Mesodermal cell (in vitro differentiated cells): Measurements from ENCODE around the gene MX2. TPM values are rescaled to one million over a fixed set of nuclear protein-coding genes. Genes with fewer than 3 reads are reported as not detected.
"Not testable (repeated sequence)": the region's sequence is repeated elsewhere in the genome, so short reads cannot be mapped to it uniquely, and the experiment has no call there.

Source experiments
- H3K27ac ChIP-seq: 2 replicates; pipeline ENCODE4 v1.7.0; 2013; ENCODE audit warnings: mild to moderate bottlenecking, low read depth, low read length, moderate library complexity; ENCODE audit not compliant: severe bottlenecking
- H3K36me3 ChIP-seq: 2 replicates; pipeline ENCODE4 v1.7.1; 2013; ENCODE audit warnings: mild to moderate bottlenecking, low read length, moderate library complexity; ENCODE audit not compliant: control insufficient read depth, insufficient read depth
- H3K4me1 ChIP-seq: one replicate; pipeline ENCODE4 v1.7.1; 2013; ENCODE audit warnings: mild to moderate bottlenecking, low read length; ENCODE audit not compliant: insufficient read depth, control insufficient read depth, poor library complexity, severe bottlenecking
- H3K4me3 ChIP-seq: 2 replicates; pipeline ENCODE4 v1.7.0; 2013; ENCODE audit warnings: low read length, control low read depth, mild to moderate bottlenecking; ENCODE audit not compliant: insufficient read depth, poor library complexity, severe bottlenecking; ENCODE audit errors: extremely low read depth
- H3K9me3 ChIP-seq: 2 replicates; pipeline ENCODE4 v1.7.1; 2013; ENCODE audit warnings: mild to moderate bottlenecking, low read length, moderate library complexity; ENCODE audit not compliant: control insufficient read depth
- WGBS, 2 experiments: methylation state at CpG; one replicate each; pipeline ENCODE4 v1.1.5; 2013; ENCODE audit warnings: missing lambda C conversion rate in 2 of 2; ENCODE audit not compliant: insufficient coverage in 2 of 2; 5-methylcytosine and 5-hydroxymethylcytosine counted together
- polyA plus RNA-seq, 2 experiments: library from polyadenylated mRNA; stranded (reverse); fragments of 50-300 nt; gene quantifications; one replicate each; pipeline ENCODE4 v1.2.3, GENCODE V29; 2013

MX2 gene, protein sequence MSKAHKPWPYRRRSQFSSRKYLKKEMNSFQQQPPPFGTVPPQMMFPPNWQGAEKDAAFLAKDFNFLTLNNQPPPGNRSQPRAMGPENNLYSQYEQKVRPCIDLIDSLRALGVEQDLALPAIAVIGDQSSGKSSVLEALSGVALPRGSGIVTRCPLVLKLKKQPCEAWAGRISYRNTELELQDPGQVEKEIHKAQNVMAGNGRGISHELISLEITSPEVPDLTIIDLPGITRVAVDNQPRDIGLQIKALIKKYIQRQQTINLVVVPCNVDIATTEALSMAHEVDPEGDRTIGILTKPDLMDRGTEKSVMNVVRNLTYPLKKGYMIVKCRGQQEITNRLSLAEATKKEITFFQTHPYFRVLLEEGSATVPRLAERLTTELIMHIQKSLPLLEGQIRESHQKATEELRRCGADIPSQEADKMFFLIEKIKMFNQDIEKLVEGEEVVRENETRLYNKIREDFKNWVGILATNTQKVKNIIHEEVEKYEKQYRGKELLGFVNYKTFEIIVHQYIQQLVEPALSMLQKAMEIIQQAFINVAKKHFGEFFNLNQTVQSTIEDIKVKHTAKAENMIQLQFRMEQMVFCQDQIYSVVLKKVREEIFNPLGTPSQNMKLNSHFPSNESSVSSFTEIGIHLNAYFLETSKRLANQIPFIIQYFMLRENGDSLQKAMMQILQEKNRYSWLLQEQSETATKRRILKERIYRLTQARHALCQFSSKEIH
- polyA plus RNA-seq (2013, experiment 1 of 2): not detected
- polyA plus RNA-seq (2013, experiment 2 of 2): not detected

DNA sequence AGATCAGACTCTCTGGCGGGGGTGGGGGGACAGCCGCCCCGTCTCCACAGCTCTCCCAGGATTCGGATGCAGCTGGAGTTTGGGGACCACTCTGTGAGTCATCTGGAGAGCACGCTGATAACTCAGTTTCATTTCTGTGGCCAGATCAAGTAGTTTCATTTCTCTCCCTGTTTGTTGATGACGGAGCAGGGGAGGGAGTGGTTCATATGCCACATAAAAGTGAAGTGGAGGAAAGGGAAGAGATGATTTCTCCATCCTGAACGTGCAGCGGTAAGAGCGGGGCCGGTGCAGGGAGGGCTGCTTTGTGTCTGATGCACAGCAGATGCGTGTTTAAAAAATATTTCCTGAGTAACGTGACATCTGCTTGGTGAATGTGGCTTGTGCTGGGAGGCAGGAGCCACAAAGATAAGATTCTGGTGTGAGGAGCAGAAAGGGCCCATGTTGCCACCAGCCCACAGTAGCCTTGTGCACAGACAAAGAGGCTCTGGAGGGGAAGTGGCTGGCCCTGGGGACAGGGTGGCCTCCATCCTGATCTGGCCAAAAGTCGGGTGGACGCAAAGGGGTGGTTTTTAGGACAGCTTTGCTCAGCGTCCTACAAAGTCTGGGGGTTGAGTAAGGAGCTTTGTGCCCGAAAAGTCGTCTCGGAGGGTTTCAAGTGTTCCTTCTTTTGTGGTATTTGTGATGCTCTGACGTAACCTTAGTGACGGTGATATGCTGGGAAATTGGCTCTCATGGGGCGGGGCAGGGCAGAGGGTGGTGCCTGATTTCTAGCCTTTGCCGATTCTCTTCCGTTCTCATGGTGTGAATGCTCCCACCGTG is at the start of gene MX2:
TSS of gene MX2 (plus strand) at position 242 of the 819 bp plus-strand sequence. CDS start 14,880 bp downstream, outside the sequence.
- Histone ChIP-seq H3K9me3 (no peaks in the 10 kb centered on the region), H3K36me3 (no peaks in the 10 kb centered on the region), H3K27ac (no peak within 1 kb of the TSS), H3K4me3 (no peak within 1 kb of the TSS), H3K4me1 (no peaks in the 10 kb centered on the region)
- 91 to 93% methylated on average over 21 to 24 of the region's 24 CpGs for WGBS, 2 experiments

DNA sequence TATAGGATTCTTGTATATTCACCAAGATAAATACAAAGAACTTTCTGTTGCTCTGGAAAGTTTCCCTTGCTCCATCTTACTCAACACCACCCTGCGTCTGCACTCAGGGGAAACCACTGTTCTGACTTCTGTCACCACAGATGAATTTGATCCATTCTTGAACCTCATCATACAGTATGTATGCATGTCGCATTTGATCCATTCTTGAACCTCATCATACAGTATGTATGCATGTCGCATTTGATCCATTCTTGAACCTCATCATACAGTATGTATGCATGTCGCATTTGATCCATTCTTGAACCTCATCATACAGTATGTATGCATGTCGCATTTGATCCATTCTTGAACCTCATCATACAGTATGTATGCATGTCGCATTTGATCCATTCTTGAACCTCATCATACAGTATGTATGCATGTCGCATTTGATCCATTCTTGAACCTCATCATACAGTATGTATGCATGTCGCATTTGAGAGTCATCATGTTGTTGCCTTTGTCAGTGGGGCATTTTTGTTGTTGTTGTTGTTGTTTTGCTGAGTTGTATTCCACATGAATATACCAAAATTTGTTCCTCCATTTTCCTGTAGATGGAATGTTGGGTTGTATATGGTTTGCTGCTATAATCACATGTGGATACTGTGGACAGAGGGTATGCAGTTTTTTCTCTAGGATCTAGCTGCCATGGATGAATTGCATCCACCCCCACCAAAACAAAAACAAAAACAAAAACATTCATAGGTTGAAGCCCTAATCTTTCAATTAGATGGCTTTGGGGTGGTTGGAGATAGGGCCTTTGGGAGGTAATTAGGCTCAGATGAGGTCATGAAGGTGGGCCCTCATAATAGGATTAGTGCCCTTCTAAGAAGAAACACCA is 48.3 kb upstream of the MX2 start:
- not testable (repeated sequence) for H3K27ac ChIP-seq, H3K9me3 ChIP-seq, H3K4me1 ChIP-seq, H3K36me3 ChIP-seq, H3K4me3 ChIP-seq
- no CpG with 5 or more reads among the region's 8 CpGs for WGBS, 2 experiments

DNA sequence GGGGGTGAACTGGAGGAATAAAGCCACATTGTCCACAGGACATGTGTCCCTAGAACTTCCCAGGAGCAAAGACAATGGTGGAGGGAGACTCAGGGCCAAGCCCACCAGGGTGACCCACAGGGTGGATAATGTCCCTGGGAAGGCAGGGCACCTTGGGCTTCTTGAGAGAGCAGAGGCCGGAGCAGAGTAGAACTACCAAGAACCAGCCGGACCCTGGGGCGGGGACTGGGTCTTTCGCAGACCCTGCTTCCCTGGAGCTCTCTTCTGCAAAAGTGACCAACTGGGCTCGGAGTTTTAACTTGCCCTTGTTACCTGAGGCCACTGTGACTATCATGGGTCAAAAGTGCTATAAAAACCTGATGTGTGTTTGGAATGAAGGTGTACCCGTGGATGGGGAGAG is 46.1 kb upstream of the MX2 start:
- Histone ChIP-seq H3K27ac (no peak overlapping the region), H3K4me1 (peaks cover 5% of the 10 kb centered on the region)
- 91 to 97% methylated on average over 5 to 6 of the region's 6 CpGs for WGBS, 2 experiments

DNA sequence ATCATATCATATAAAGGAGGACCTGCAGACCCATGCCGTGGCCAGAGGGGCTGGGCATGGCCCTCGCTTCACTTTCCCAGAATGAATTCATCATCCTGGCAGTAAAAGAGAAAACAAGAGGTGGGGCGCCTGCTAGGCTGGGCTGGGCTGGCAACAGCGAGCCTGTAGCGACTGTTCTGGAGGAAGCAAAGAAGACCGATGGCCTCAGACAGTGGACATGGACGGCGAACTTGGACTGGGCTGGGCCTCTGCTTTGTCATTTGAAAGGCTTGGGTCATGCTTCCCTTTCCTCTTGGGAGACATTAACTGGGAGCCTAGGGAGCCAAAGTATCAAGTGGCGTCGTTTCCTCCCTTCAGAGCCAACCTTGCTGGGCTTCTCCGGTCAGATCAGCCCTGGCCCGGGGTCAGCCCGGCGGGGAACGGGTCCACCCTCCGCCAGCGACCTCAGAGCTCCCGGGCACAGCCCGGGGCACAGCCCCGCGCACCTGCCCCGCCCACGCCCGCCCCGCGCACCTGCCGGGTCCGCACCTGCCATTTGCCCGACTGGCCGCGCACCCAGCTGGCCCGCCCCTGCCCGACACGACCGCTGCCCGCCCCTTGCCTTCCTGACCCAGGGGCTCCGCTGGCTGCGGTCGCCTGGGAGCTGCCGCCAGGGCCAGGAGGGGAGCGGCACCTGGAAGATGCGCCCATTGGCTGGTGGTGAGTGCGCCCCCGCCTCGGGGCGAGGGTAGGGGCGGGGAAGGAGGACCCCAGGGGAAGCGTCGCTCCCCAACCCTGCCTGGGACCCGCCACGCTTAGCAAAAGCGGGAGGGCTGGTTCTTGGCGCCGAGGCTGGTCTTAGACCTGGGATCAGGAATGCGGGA is 45.4 kb upstream of the MX2 start, which contains the start of gene FAM3B:
TSS of gene FAM3B (plus strand) at position 602 of the 863 bp plus-strand sequence. CDS start at position 681, 79 bp downstream.
- 10 to 11% methylated on average over 47 to 51 of the region's 55 CpGs for WGBS, 2 experiments
- H3K4me3 ChIP-seq: peak within 1 kb of the TSS; percentile 23

More for the DNA sequence above, 46.1 kb upstream of the MX2 start:
- no peak overlapping the region for H3K4me3 ChIP-seq
- H3K36me3 ChIP-seq: no peaks in the 10 kb centered on the region
- H3K9me3 ChIP-seq: no peaks in the 10 kb centered on the region

DNA sequence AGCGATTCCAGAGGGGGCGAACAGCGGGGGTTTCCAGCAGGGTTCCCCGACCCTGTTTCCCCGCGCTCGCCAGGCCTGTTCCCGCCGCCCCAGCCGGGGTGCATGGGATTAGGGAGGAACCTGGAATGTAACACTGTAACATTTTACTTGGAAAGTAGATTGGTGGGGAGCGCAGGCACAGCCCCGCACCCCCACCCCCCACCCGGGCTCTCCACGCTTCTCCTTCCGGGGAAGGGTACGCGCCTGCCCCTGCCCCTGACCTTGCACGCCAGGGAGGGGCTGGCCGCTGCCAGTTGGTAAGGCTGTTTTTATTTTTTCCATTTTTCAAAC is 44.8 kb upstream of the MX2 start:
- WGBS, 2 experiments: 0 to 1% methylated on average over 1 to 11 of the region's 19 CpGs
- Histone ChIP-seq H3K4me1 (peaks cover 5% of the 10 kb centered on the region), H3K36me3 (no peaks in the 10 kb centered on the region), H3K27ac (no peak overlapping the region), H3K9me3 (no peaks in the 10 kb centered on the region), H3K4me3 (peak overlapping the region; percentile 23)

More for the DNA sequence above, 45.4 kb upstream of the MX2 start, which contains the start of gene FAM3B:
- no peak within 1 kb of the TSS for H3K27ac ChIP-seq
- no peaks in the 10 kb centered on the region for H3K36me3 ChIP-seq
- no peaks in the 10 kb centered on the region for H3K9me3 ChIP-seq
- H3K4me1 ChIP-seq: peaks cover 5% of the 10 kb centered on the region

DNA sequence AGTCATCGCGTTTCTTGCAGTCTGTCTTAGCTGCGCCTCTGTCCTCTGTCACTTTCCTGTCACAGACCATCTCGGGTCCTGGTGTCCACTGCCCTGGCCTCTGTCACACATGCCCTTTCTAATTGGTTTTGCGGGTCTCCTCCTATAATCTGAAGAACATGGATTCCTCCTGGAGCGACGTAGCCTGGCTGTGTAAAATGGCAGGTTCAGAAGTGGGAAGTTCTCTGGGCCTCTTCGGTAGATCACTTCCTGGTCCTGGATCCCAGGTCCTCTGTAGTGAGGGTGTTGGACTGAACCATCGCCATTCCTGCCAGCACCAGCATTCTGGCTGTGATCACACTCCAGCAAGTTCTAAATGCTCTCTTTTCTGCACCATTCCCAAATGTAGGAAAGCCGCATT is 44.4 kb upstream of the MX2 start:
- H3K4me1 ChIP-seq: peaks cover 5% of the 10 kb centered on the region
- H3K4me3 ChIP-seq: no peak overlapping the region
- no peak overlapping the region for H3K27ac ChIP-seq
- no peaks in the 10 kb centered on the region for H3K9me3 ChIP-seq
- H3K36me3 ChIP-seq: no peaks in the 10 kb centered on the region
- 76 to 90% methylated on average over 4 to 7 of the region's 10 CpGs for WGBS, 2 experiments

DNA sequence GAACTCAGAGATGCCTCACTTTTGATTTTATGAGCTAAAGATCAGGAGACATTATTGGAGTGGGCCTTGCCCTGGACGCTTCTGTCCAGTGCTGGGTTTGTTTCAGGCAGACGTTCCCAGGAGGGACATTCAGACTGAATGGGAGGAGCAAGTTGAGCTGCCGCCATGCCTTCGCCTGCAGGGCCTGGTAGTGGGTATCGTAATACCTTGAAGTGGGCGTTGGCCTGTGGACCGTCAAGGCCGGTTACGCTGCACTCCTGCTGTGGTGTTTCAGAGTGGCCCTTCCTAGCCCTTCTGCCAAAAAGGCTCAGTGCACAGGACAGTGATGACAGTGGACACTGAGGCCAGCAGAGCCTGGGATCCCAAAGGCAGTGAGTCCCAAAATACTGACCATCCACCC is 43.6 kb upstream of the MX2 start:
- no peak overlapping the region for H3K4me3 ChIP-seq
- H3K9me3 ChIP-seq: no peaks in the 10 kb centered on the region
- 90 to 93% methylated on average over 9 of the region's 9 CpGs for WGBS, 2 experiments
- no peaks in the 10 kb centered on the region for H3K36me3 ChIP-seq
- no peak overlapping the region for H3K27ac ChIP-seq
- H3K4me1 ChIP-seq: peaks cover 5% of the 10 kb centered on the region

DNA sequence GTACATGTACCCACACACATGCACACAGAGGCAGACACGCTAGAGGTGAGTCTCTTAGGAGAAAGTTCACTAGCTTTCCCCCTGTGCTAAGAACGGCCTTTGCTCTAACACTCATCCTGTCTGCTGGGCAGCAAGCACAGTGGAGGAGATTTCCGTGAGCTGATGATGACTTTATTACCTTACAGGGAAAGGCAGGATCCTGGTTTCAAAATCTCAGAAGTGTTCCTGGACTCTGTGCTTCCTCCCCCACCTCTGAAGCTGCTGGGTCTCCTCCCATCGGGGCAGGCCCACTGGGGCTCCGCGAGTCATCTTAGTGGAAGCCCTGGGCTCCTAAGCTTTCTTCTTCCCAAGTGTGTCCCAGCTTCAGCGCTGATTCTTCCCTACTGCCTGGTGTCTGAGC is 42.6 kb upstream of the MX2 start:
- WGBS, 2 experiments: 77 to 87% methylated on average over 5 to 6 of the region's 7 CpGs
- Histone ChIP-seq H3K4me1 (peaks cover 5% of the 10 kb centered on the region), H3K4me3 (no peak overlapping the region), H3K36me3 (no peaks in the 10 kb centered on the region), H3K9me3 (no peaks in the 10 kb centered on the region), H3K27ac (no peak overlapping the region)

DNA sequence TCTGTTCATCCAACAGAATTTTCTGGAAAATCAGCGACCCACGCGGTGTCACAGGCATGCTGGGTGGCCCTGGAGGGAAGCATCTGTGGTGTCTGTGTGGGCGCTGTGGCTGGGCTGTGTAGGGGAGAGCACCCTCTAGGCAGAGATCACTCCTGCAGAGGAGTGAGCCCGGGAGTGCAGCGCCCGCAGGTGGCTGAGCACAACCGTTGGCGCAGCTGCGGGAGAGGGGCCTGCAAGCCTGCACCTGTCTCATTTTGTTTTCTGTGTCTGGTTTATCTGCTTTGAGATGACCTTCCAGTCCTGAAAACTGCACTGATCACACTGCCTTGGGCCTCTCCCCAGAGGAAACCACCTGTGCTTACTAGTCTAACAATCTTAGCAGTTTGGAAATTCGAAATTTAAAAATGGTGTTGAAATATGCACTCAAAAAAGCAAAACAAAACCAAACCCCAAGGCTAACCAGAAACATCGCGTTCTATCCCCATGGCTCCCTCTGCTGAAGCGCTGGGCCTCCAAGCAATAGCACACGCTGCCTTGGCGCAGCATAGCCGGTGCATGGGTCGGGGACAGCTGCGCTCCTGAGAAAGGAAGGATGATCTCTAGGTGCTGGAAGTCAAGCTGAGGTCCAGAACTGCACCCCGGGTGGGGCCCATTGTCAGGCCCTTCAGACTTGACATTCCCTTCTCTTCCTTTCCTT is 40.5 kb upstream of the MX2 start:
- peaks cover 5% of the 10 kb centered on the region for H3K4me1 ChIP-seq
- WGBS, 2 experiments: 89 to 90% methylated on average over 12 to 14 of the region's 20 CpGs
- no peaks in the 10 kb centered on the region for H3K36me3 ChIP-seq
- no peak overlapping the region for H3K4me3 ChIP-seq
- H3K9me3 ChIP-seq: no peaks in the 10 kb centered on the region
- no peak overlapping the region for H3K27ac ChIP-seq
